NCI-H2227 (cell line): ENCODE data around the gene EFHD2.
"Not testable (repeated sequence)": the region's sequence is repeated elsewhere in the genome, so short reads cannot be mapped to it uniquely, and the experiment has no call there.

ENCODE experiments used
- DNase-seq: peaks from one replicate; lab custom pipeline; 2025; ENCODE audit not compliant: unreplicated experiment; lab: John Stamatoyannopoulos, UW

The EFHD2 gene

GRCh38 chr1:15388201-15388880 lies 21.3 kb upstream of the EFHD2 start:
- no peak for DNase-seq

- not testable (repeated sequence) for DNase-seq
These were observed 19.9 kb upstream of the EFHD2 start for GRCh38 chr1:15389828-15390227.

GRCh38 chr1:15390667-15391066 lies 19.0 kb upstream of the EFHD2 start:
- no peak for DNase-seq

DNA sequence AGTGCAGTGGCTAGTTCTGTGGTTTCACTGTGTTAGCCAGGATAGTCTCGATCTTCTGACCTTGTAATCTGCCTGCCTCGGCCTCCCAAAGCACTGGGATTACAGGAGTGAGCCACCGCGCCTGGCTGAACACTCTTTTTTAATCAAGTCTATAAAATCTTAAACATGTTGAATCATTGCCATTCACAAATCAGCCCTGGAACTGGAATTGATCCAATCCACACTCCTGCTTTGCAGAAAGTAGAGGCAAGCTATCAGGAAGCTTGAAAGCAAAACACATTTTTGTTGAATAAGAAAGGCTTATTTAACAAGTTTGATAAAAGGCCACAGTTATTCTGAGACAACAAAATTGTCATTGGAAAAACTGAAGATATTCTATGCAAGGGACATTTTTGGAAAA lies 18.3 kb upstream of the EFHD2 start:
- DNase-seq = no peak

DNA sequence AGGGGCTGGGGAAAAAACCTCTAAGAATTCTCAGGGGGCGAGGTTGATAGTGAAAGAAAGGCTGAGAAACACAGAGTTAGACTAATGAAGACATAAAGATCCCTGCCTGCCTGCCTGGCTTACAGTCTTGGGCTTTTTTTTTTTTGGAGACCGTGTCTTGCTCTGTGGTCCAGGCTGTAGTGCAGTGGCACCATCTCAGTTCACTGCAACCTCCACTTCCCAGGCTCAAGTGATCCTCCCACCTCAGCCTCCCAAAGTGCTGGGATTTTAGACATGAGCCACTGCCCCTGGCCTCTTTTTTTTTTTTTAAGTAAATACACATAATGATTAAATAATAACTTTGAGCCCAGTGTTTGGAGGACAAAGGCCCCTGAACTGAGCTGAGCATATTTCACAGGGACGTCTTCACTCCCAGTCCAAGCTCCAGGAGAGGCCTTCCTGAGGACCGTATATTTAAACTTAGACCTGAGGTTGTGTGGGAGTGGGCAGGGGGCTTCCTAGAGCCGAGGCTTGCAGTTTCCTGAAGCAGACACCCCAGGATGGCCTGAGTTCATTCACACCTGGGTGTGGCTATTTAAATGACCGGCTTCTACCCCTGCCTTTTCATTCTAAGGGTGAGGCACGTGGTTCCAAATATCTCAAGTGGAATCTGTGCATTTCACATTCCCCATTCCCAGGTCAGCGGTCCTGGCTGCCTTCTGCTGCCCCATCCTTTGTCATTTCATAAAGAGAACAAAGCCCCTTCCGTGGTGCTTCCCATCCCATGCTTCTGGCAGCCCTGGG lies 16.0 kb upstream of the EFHD2 start:
- no peak for DNase-seq

DNA sequence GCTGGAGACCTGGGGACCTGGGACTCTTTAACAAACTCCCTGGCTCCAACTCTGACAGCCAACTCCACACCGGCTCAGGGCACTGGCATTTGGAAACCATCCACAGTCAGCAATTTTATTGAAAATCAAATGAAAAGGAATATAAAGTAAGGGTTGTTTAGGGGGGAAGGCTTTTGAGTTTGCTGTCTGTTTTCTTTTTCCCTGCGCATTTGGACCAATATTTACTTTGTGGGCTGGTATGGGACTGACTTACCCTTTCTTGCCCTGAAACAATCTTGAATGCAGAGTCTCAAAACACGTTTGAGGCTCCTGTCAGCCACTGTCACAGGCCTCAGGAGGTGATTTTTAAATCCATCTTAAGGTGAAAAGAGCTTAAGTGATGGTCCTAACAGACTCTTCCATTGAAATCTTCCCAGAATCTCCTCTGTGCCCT lies 15.4 kb upstream of the EFHD2 start:
- no peak for DNase-seq

- DNase-seq = no peak
These were observed 12.5 kb upstream of the EFHD2 start for GRCh38 chr1:15397236-15397635.

DNA sequence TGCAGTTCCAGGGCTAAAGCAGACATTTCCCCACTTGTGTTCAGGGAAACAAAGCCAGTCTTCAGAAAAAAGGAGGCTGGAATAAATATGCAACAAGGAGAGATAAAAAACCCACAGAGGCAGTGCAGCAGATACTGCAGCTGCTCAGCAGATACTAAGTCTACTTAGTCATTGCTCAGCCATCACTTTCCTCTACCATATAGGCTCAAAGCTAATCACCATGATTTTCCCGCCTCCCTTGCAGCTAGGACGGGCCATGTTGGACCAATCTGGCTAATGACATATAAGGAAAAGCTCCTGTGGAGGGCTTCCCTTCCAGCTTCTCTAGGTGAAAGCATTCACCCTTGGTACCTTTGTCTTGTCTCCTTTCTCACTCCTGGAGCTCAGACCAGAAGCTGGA lies 10.0 kb upstream of the EFHD2 start:
- no peak for DNase-seq

DNA sequence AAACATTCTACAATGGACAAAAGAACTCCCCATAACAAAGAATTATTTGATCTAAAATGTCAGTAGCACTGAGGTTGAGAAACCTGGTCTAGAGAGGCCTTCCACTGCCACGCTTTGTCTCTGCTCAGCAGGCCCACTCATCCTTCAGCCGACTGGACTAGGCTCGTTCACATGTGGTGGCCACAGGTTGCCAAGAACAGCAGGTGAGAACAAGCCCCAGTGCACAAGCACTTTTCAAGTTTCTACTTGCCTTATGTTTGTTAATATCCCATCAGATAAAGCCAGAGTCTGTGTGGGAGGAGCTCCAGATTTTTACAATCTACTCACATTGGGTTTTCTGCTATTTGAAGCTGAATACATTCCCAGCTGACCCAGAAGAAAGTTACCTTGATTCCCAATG lies 9.1 kb upstream of the EFHD2 start:
- DNase-seq = no peak

DNA sequence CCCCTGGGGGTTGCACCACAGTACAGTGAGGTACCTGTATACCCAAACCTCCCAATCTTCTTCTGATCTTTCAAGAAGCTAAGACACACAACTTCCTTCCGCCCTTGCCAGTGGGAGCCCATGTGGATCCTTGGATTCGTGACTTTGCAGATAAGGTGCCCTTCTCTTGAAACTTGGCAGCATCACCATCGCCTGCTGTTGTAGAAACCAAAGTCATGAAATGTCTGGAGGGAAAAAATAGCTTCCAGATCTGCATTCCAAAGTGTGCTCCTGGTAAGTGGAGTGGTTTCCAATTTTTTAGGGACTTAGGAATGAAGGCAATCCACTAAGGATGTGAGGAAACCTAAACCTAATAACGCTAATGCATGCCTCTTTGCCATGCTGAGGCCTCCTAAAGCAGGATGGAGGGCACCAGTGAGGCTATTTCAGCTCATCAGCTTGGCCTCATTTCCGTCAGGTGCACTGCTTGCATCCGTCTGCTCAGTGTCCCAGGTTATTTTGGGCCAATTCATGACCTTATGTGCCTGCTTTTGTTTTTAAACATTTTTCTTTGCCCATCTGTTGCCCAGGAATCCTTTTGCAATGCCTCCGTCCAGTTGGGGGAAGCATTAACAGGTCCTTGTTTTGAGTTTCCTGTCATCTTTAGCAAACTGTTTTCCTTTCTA lies 8.2 kb upstream of the EFHD2 start:
- no peak for DNase-seq

- DNase-seq = no peak
These were observed 6.8 kb upstream of the EFHD2 start for GRCh38 chr1:15402809-15403450.

DNA sequence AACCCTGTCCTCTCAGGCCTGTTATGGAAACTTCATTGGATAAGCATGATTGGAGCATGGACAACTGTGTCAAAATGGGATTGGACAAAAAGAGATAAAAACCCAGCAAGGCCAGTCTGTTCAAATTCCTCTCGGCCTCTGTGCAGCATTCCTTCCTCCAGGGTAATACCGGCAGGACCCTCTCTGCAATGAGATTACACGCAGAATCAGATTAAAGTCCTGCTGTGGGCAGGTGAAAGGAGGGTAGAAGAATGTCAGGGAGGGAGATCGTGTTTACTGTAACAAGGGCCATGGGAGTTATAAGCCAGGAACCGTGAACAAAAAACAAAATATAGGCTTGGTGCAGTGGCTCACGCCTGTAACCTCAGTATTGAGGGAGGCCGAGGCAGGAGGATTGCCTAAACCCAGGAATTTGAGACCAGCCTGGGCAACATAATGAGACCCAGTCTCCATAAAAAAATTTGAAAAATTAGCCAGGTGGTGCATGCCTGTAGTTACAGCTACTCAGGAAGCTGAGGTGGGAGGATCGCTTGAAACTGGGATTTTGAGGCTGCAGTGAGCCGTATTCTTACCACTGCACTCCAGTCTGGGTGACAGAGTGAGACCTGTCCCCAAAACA lies 5.6 kb upstream of the EFHD2 start:
- DNase-seq = no peak

DNA sequence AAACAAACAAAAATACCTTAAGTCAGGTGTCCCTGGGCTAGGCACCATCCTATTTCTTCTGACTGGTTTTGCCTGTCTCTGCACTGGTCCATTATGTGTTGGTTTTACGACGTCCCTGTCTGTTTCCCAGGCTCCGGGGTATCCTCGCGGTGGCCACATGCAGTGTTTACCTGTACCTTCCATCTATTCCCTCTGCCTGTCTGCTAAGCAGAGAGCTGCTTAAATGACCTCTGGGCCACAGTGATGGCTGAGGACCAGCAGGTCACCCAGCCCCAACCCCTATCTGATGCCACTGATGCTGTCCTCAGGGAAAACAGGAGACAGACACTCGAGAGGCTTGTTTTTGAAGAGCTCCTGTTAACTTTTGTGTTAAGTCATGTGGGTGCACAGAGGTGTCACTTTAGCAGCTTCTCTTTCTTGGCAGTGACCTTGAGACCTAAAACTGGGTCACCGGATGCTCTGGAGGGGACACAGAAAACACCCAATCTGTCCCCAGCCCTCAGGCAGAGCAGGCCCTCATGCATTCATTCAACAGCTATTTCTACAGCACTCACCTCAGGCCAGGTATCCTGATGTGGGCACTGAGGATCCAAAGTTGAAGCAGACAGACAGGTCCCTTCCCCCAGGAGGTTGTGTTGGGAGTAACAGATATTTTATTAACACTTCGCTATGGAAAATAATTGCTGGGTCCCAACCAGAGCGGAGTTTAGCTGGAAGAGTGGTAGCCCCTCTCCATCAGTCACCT lies 4.4 kb upstream of the EFHD2 start:
- DNase-seq = no peak

- DNase-seq = no peak
These were observed 2.8 kb upstream of the EFHD2 start for GRCh38 chr1:15406614-15407559.

GRCh38 chr1:15407580-15407979 lies 2.1 kb upstream of the EFHD2 start:
- DNase-seq = no peak

GRCh38 chr1:15408890-15409387 lies 749 bp upstream of the EFHD2 start:
- DNase-seq = no peak

GRCh38 chr1:15410223-15410883 lies 665 bp downstream of the EFHD2 start:
- peak; percentile 22 for DNase-seq

GRCh38 chr1:15410884-15411245 lies 1.2 kb downstream of the EFHD2 start:
- DNase-seq = no peak
